CD4-positive, alpha-beta T cell treated with Interleukin-2 at 100 ng/mL for 4 hours (primary cell): ENCODE measurements around the gene HMGCL.
A peak's percentile ranks its signal among the peaks of the same experiment; 100 is the strongest.

ENCODE experiments used
- DNase-seq: peaks from one replicate; pipeline ENCODE4 v3.0.0-alpha.2; 2020; ENCODE audit warnings: low spot score

HMGCL gene

GRCh38 chr1:23774174-23774880, 50.9 kb downstream of the HMGCL start:
- DNase-seq: no peak

- no peak for DNase-seq
These were observed 52.4 kb downstream of the HMGCL start for GRCh38 chr1:23772854-23773242.

- peak; percentile 88 for DNase-seq
These were observed 53.0 kb downstream of the HMGCL start for GRCh38 chr1:23772049-23772853.

- no peak for DNase-seq
These were observed 56.5 kb downstream of the HMGCL start for GRCh38 chr1:23768733-23769132.

GRCh38 chr1:23763041-23763577, 62.1 kb downstream of the HMGCL start:
- no peak for DNase-seq

GRCh38 chr1:23759277-23759676, 66.0 kb downstream of the HMGCL start:
- no peak for DNase-seq

GRCh38 chr1:23757812-23758211, 67.4 kb downstream of the HMGCL start:
- no peak for DNase-seq

GRCh38 chr1:23756676-23757075, 68.6 kb downstream of the HMGCL start:
- no peak for DNase-seq

- no peak for DNase-seq
These were observed 72.3 kb downstream of the HMGCL start for GRCh38 chr1:23752909-23753308.
